Neural cell (in vitro differentiated cells): ENCODE results near the gene IFITM10. TPM values are rescaled to one million over a fixed set of nuclear protein-coding genes. Genes with fewer than 3 reads are reported as not detected.

ENCODE experiments used
- H2AFZ ChIP-seq: fragments of 200-600, 300-800 bp; sonication (generic), shearing (Covaris generic); 2 replicates; pipeline ENCODE4 v1.6.0; 2014; ENCODE audit warnings: low read depth, mild to moderate bottlenecking, antibody characterized with exemption, low read length, moderate library complexity
- H3F3A ChIP-seq: fragments of 200-600 bp; shearing (Covaris generic); 2 replicates; pipeline ENCODE4 v1.6.1; 2016; ENCODE audit warnings: mild to moderate bottlenecking, moderate library complexity, mixed read lengths, antibody characterized with exemption, low read length; ENCODE audit not compliant: insufficient read depth, poor library complexity, severe bottlenecking
- H3K27ac ChIP-seq: fragments of 200-600, 300-800 bp; sonication (generic), shearing (Covaris generic); 2 replicates; pipeline ENCODE4 v1.5.1; 2014; ENCODE audit warnings: mild to moderate bottlenecking, low read length, moderate library complexity
- H3K27me3 ChIP-seq: fragments of 300-800, 200-600 bp; sonication (generic), shearing (Covaris generic); 2 replicates; pipeline ENCODE4 v1.6.0; 2014; ENCODE audit warnings: mild to moderate bottlenecking, low read depth, low read length, moderate library complexity; ENCODE audit not compliant: insufficient read depth
- H3K36me3 ChIP-seq: fragments of 300-800, 200-600 bp; sonication (generic), shearing (Covaris generic); 2 replicates; pipeline ENCODE4 v1.5.1; 2014; ENCODE audit warnings: mild to moderate bottlenecking, antibody characterized with exemption, low read length, moderate library complexity; ENCODE audit not compliant: insufficient read depth
- H3K4me2 ChIP-seq: fragments of 300-800, 200-600 bp; sonication (generic), shearing (Covaris generic); 2 replicates; pipeline ENCODE4 v1.6.0; 2014; ENCODE audit warnings: mild to moderate bottlenecking, low read length
- H3K4me3 ChIP-seq: fragments of 300-800, 200-600 bp; sonication (generic), shearing (Covaris generic); 2 replicates; pipeline ENCODE4 v1.5.1; 2014; ENCODE audit warnings: mild to moderate bottlenecking, low read length, moderate library complexity
- H3K79me2 ChIP-seq: fragments of 200-600 bp; shearing (Covaris generic); replicated peaks from 2 replicates; pipeline ENCODE4 v1.6.0; 2014; ENCODE audit warnings: mild to moderate bottlenecking, low read length, moderate library complexity; ENCODE audit not compliant: insufficient read depth
- H3K9ac ChIP-seq: fragments of 300-800, 200-600 bp; sonication (generic), shearing (Covaris generic); 2 replicates; pipeline ENCODE4 v1.6.1; 2016; ENCODE audit warnings: mild to moderate bottlenecking, low read length, mixed read lengths
- H3K9me2 ChIP-seq: fragments of 200-600 bp; shearing (Covaris generic); 2 replicates; pipeline ENCODE4 v1.6.1; 2016; ENCODE audit warnings: mild to moderate bottlenecking, low read length, mixed read lengths; ENCODE audit not compliant: insufficient read depth
- H3K9me3 ChIP-seq: fragments of 200-600, 300-800 bp; sonication (generic), shearing (Covaris generic); 2 replicates; pipeline ENCODE4 v1.6.1; 2016; ENCODE audit warnings: mild to moderate bottlenecking, mixed run types, low read length, moderate library complexity, mixed read lengths
- H4K20me1 ChIP-seq: fragments of 200-600 bp; shearing (Covaris generic); 2 replicates; pipeline ENCODE4 v1.6.1; 2016; ENCODE audit warnings: mild to moderate bottlenecking, mixed run types; ENCODE audit not compliant: insufficient read depth
- CTCF ChIP-seq: fragments of 450-650 bp; IDR thresholded peaks from 2 replicates; pipeline ENCODE4 v1.5.1; 2014; ENCODE audit warnings: antibody characterized with exemption, mild to moderate bottlenecking, moderate library complexity; ENCODE audit not compliant: poor library complexity, severe bottlenecking
- EP300 ChIP-seq: fragments of 450-650 bp; conservative IDR thresholded peaks from 2 replicates; pipeline ENCODE4 v1.6.1; 2014; ENCODE audit warnings: antibody characterized with exemption, mild to moderate bottlenecking, moderate library complexity; ENCODE audit not compliant: poor library complexity, severe bottlenecking
- EZH2 ChIP-seq: fragments of 200-600, 300-800 bp; shearing (Covaris generic), sonication (generic); IDR thresholded peaks from 2 replicates; pipeline ENCODE4 v1.6.1; 2014; ENCODE audit warnings: antibody characterized with exemption, low read length, borderline replicate concordance, mild to moderate bottlenecking; ENCODE audit not compliant: insufficient read depth, poor library complexity, severe bottlenecking
- MXI1 ChIP-seq: fragments of 450-650 bp; conservative IDR thresholded peaks from 2 replicates; pipeline ENCODE4 v1.6.1; 2014; ENCODE audit warnings: antibody characterized with exemption, mild to moderate bottlenecking; ENCODE audit not compliant: poor library complexity, severe bottlenecking
- POLR2AphosphoS5 ChIP-seq: IDR thresholded peaks from 2 replicates; pipeline ENCODE4 v1.6.1; 2012
- RAD21 ChIP-seq: fragments of 450-650 bp; conservative IDR thresholded peaks from 2 replicates; pipeline ENCODE4 v1.6.1; 2014; ENCODE audit warnings: antibody characterized with exemption, mild to moderate bottlenecking, moderate library complexity
- REST ChIP-seq: IDR thresholded peaks from 2 replicates; pipeline ENCODE4 v1.6.1; 2012; ENCODE audit warnings: borderline replicate concordance
- SMC3 ChIP-seq: fragments of 450-650 bp; conservative IDR thresholded peaks from 2 replicates; pipeline ENCODE4 v1.6.1; 2014; ENCODE audit warnings: antibody characterized with exemption, mild to moderate bottlenecking, moderate library complexity; ENCODE audit not compliant: poor library complexity
- TAF1 ChIP-seq: IDR thresholded peaks from 2 replicates; pipeline ENCODE4 v1.6.1; 2012; ENCODE audit warnings: low read depth
- polyA plus RNA-seq: library from polyadenylated mRNA; depleted of rRNA; stranded (reverse); fragments of >200 nt; gene quantifications from 2 replicates; pipeline ENCODE4 v1.2.3, GENCODE V29; 2014

IFITM10 gene
- polyA plus RNA-seq, 1 donor from 2014 or later: 1.1 TPM

GRCh38 chr11:1694846-1695547 lies 55.4 kb downstream of the IFITM10 start:
- Histone ChIP-seq H3K9ac (no peak overlapping the region), H3K27me3 (no peaks in the 10 kb centered on the region)

More at GRCh38 chr11:1694846-1695547, 55.4 kb downstream of the IFITM10 start:
- TF ChIP-seq RAD21 (no peak), MXI1 (no peak), EZH2 (no peak), CTCF (no peak), SMC3 (no peak), TAF1 (no peak), EP300 (no peak), POLR2AphosphoS5 (no peak), REST (no peak)
- H3K4me3 ChIP-seq: no peak overlapping the region
- no peaks in the 10 kb centered on the region for H3K36me3 ChIP-seq
- no peaks in the 10 kb centered on the region for H3K79me2 ChIP-seq
- H3K4me2 ChIP-seq: no peak overlapping the region
- H3F3A ChIP-seq: no peaks in the 10 kb centered on the region
- no peaks in the 10 kb centered on the region for H3K9me3 ChIP-seq
- H3K27ac ChIP-seq: no peak overlapping the region
- H4K20me1 ChIP-seq: no peaks in the 10 kb centered on the region
- H2AFZ ChIP-seq: no peak overlapping the region
- H3K9me2 ChIP-seq: no peaks in the 10 kb centered on the region
